GM23338 (cell line): ENCODE results near the gene SBK1. TPM values are rescaled to one million over a fixed set of nuclear protein-coding genes. Genes with fewer than 3 reads are reported as not detected.

ENCODE experiments used
- ATAC-seq: fragments of 200-7000 bp; cut with Tn5 transposase; 3 replicates; pipeline ENCODE4 v1.9.1; 2020
- DNase-seq: peaks from one replicate; pipeline ENCODE4 v3.0.0-alpha.2; 2015; ENCODE audit warnings: low spot score
- H2AFZ ChIP-seq: fragments of 200-600 bp; sonication (generic); 2 replicates; pipeline ENCODE4 v1.8.0; 2016; ENCODE audit warnings: antibody characterized with exemption, mild to moderate bottlenecking, moderate library complexity
- H3F3A ChIP-seq: fragments of 200-600 bp; sonication (generic); replicated peaks from 2 replicates; pipeline ENCODE4 v1.8.0; 2017; ENCODE audit warnings: antibody characterized with exemption, mixed run types, low read depth
- H3K27ac ChIP-seq: fragments of 200-600 bp; sonication (generic); 2 replicates; pipeline ENCODE4 v1.6.1; 2016; ENCODE audit warnings: low read depth
- H3K27me3 ChIP-seq: fragments of 200-600 bp; sonication (generic); 2 replicates; pipeline ENCODE4 v1.8.0; 2016; ENCODE audit warnings: mild to moderate bottlenecking, mixed run types, moderate library complexity; ENCODE audit not compliant: insufficient read depth
- H3K36me3 ChIP-seq: fragments of 200-600 bp; sonication (generic); 2 replicates; pipeline ENCODE4 v1.8.0; 2016; ENCODE audit warnings: mild to moderate bottlenecking; ENCODE audit not compliant: insufficient read depth
- H3K4me1 ChIP-seq: fragments of 200-600 bp; sonication (generic); 2 replicates; pipeline ENCODE4 v1.8.0; 2016; ENCODE audit warnings: mild to moderate bottlenecking, moderate library complexity; ENCODE audit not compliant: insufficient read depth
- H3K4me2 ChIP-seq: fragments of 200-600 bp; sonication (generic); 2 replicates; pipeline ENCODE4 v1.7.1; 2017; ENCODE audit warnings: mixed run types
- H3K4me3 ChIP-seq: fragments of 200-600 bp; sonication (generic); 2 replicates; pipeline ENCODE4 v1.6.1; 2016; ENCODE audit warnings: mixed run types
- H3K79me2 ChIP-seq: fragments of 200-600 bp; sonication (generic); replicated peaks from 2 replicates; pipeline ENCODE4 v1.8.0; 2017; ENCODE audit warnings: mild to moderate bottlenecking; ENCODE audit not compliant: insufficient read depth
- H3K9me2 ChIP-seq: fragments of 200-600 bp; sonication (generic); 2 replicates; pipeline ENCODE4 v1.8.0; 2017; ENCODE audit not compliant: insufficient read depth
- H4K20me1 ChIP-seq: fragments of 200-600 bp; sonication (generic); replicated peaks from 2 replicates; pipeline ENCODE4 v1.8.0; 2017; ENCODE audit warnings: mild to moderate bottlenecking; ENCODE audit not compliant: insufficient read depth
- H3K27ac Mint-ChIP-seq: 2 replicates; pipeline ENCODE4 v1.8.0; 2020; ENCODE audit warnings: inconsistent platforms, mild to moderate bottlenecking, moderate library complexity, mixed read lengths
- H3K27me3 Mint-ChIP-seq: 3 replicates; pipeline ENCODE4 v1.8.0; 2022; ENCODE audit warnings: low read depth, mild to moderate bottlenecking, moderate library complexity, mixed read lengths, inconsistent platforms; ENCODE audit not compliant: insufficient read depth, poor library complexity
- H3K36me3 Mint-ChIP-seq: 3 replicates; pipeline ENCODE4 v1.8.0; 2021; ENCODE audit warnings: low read depth, mild to moderate bottlenecking, inconsistent platforms, moderate library complexity, mixed read lengths
- H3K4me1 Mint-ChIP-seq: 3 replicates; pipeline ENCODE4 v1.8.0; 2020; ENCODE audit warnings: mild to moderate bottlenecking, inconsistent platforms, mixed read lengths
- H3K4me3 Mint-ChIP-seq: 3 replicates; pipeline ENCODE4 v1.8.0; 2021; ENCODE audit warnings: moderate library complexity, mild to moderate bottlenecking, inconsistent platforms, mixed read lengths
- H3K9me3 Mint-ChIP-seq: 3 replicates; pipeline ENCODE4 v1.8.0; 2020; ENCODE audit warnings: moderate library complexity, mild to moderate bottlenecking, inconsistent platforms, mixed read lengths
- CTCF ChIP-seq, 2 experiments: fragments of 200-600 bp in 1 of 2; sonication (generic) in 1 of 2; conservative IDR thresholded peaks; 2 replicates each; pipeline versions ENCODE4 v1.5.1 to v1.6.1; 2016 to 2017; ENCODE audit warnings: antibody characterized with exemption in 2 of 2, low read depth in 2 of 2, mild to moderate bottlenecking in 2 of 2, moderate library complexity in 1 of 2
- polyA plus RNA-seq: library from polyadenylated mRNA; unstranded; fragments of >200 nt; fragmentation: Nextera tagmentation; extraction: Ambion mirVana; gene quantifications from 2 replicates; pipeline ENCODE4 v1.2.1, GENCODE V29; 2016
- total RNA-seq: library from RNA; depleted of rRNA; stranded (reverse); fragments of >200 nt; shearing (Covaris generic); gene quantifications from 2 replicates; pipeline ENCODE4 v1.2.3, GENCODE V29; 2014
- TF ChIP-seq, protein P1 (sequence below): IDR thresholded peaks from 2 replicates; pipeline ENCODE4 v1.6.1; 2016; ENCODE audit warnings: antibody characterized with exemption
- TF ChIP-seq, protein P2 (sequence below): fragments of 250-450 bp; sonication (Bioruptor Pico); IDR thresholded peaks from 2 replicates; pipeline ENCODE4 v1.5.0; 2020; ENCODE audit warnings: mild to moderate bottlenecking, moderate library complexity

The SBK1 gene
- total and polyA plus RNA-seq, 2 experiments from 2014 or later: 23.9 to 68.1 TPM

DNA sequence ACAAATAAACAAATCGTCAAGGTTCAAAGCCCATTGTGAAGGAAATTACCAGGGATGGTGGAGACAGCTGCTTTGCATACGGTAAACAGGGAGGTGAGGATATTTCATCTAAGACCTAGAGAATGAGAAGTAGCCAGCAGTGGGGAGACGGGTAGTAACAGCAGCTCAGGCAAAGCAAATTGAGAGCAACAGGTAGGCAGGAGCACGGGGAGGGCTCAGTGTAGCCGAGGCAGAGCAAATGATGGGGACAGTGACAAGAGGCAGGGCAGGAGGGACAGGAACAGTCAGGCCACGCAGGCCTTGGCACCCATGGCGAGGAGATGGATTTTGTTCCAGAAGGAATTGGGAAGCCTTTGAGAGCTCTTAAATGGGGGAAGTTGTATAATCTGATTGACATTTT, 29.0 kb upstream of the SBK1 start:
- no peak overlapping the region for H3K27ac Mint-ChIP-seq
- no peak for ATAC-seq
- no peak for DNase-seq
- no peaks in the 10 kb centered on the region for H3K9me3 Mint-ChIP-seq
- Histone ChIP-seq H3K4me2 (no peak overlapping the region), H2AFZ (peak overlapping the region; percentile 25; the same call in 1 of the 2 replicates), H3K27me3 (no peaks in the 10 kb centered on the region), H4K20me1 (no peaks in the 10 kb centered on the region), H3K4me1 (peaks cover 18% of the 10 kb centered on the region; the same call in 1 of the 2 replicates), H3K4me3 (no peak overlapping the region), H3K27ac (no peak overlapping the region), H3K36me3 (no peaks in the 10 kb centered on the region), H3K9me2 (no peaks in the 10 kb centered on the region), H3K79me2 (no peaks in the 10 kb centered on the region), H3F3A (no peaks in the 10 kb centered on the region)
- no peaks in the 10 kb centered on the region for H3K36me3 Mint-ChIP-seq
- no peak overlapping the region for H3K4me3 Mint-ChIP-seq
- no peak for TF ChIP-seq CTCF (conservative IDR thresholded peaks at IDR 0.05; ENCODE audit: low read depth in 2 of 2)
- TF ChIP-seq, protein P1, sequence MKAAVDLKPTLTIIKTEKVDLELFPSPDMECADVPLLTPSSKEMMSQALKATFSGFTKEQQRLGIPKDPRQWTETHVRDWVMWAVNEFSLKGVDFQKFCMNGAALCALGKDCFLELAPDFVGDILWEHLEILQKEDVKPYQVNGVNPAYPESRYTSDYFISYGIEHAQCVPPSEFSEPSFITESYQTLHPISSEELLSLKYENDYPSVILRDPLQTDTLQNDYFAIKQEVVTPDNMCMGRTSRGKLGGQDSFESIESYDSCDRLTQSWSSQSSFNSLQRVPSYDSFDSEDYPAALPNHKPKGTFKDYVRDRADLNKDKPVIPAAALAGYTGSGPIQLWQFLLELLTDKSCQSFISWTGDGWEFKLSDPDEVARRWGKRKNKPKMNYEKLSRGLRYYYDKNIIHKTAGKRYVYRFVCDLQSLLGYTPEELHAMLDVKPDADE: no peak
- TF ChIP-seq, protein P2, sequence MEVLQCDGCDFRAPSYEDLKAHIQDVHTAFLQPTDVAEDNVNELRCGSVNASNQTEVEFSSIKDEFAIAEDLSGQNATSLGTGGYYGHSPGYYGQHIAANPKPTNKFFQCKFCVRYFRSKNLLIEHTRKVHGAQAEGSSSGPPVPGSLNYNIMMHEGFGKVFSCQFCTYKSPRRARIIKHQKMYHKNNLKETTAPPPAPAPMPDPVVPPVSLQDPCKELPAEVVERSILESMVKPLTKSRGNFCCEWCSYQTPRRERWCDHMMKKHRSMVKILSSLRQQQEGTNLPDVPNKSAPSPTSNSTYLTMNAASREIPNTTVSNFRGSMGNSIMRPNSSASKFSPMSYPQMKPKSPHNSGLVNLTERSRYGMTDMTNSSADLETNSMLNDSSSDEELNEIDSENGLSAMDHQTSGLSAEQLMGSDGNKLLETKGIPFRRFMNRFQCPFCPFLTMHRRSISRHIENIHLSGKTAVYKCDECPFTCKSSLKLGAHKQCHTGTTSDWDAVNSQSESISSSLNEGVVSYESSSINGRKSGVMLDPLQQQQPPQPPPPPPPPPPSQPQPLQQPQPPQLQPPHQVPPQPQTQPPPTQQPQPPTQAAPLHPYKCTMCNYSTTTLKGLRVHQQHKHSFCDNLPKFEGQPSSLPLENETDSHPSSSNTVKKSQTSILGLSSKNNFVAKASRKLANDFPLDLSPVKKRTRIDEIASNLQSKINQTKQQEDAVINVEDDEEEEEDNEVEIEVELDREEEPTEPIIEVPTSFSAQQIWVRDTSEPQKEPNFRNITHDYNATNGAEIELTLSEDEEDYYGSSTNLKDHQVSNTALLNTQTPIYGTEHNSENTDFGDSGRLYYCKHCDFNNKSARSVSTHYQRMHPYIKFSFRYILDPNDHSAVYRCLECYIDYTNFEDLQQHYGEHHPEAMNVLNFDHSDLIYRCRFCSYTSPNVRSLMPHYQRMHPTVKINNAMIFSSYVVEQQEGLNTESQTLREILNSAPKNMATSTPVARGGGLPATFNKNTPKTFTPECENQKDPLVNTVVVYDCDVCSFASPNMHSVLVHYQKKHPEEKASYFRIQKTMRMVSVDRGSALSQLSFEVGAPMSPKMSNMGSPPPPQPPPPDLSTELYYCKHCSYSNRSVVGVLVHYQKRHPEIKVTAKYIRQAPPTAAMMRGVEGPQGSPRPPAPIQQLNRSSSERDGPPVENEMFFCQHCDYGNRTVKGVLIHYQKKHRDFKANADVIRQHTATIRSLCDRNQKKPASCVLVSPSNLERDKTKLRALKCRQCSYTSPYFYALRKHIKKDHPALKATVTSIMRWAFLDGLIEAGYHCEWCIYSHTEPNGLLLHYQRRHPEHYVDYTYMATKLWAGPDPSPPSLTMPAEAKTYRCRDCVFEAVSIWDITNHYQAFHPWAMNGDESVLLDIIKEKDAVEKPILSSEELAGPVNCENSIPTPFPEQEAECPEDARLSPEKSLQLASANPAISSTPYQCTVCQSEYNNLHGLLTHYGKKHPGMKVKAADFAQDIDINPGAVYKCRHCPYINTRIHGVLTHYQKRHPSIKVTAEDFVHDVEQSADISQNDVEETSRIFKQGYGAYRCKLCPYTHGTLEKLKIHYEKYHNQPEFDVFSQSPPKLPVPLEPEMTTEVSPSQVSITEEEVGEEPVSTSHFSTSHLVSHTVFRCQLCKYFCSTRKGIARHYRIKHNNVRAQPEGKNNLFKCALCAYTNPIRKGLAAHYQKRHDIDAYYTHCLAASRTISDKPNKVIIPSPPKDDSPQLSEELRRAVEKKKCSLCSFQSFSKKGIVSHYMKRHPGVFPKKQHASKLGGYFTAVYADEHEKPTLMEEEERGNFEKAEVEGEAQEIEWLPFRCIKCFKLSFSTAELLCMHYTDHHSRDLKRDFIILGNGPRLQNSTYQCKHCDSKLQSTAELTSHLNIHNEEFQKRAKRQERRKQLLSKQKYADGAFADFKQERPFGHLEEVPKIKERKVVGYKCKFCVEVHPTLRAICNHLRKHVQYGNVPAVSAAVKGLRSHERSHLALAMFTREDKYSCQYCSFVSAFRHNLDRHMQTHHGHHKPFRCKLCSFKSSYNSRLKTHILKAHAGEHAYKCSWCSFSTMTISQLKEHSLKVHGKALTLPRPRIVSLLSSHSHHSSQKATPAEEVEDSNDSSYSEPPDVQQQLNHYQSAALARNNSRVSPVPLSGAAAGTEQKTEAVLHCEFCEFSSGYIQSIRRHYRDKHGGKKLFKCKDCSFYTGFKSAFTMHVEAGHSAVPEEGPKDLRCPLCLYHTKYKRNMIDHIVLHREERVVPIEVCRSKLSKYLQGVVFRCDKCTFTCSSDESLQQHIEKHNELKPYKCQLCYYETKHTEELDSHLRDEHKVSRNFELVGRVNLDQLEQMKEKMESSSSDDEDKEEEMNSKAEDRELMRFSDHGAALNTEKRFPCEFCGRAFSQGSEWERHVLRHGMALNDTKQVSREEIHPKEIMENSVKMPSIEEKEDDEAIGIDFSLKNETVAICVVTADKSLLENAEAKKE (CRISPR knock-in tag): no peak
- peaks cover 5% of the 10 kb centered on the region for H3K27me3 Mint-ChIP-seq
- peaks cover 32% of the 10 kb centered on the region for H3K4me1 Mint-ChIP-seq
